Measurements from ENCODE around the gene ZNF771.
A peak's percentile ranks its signal among the peaks of the same experiment; 100 is the strongest.

Gene ZNF771

GRCh38 chr16:30407102-30407803 is at the start of gene ZNF771:
TSS of gene ZNF771 (plus strand) at chr16:30407606. CDS start at chr16:30408054, 448 bp downstream.
- peak; percentile 28 for DNase-seq

GRCh38 chr16:30357715-30358576 is 49.5 kb upstream of the ZNF771 start:
- DNase-seq: no peak

GRCh38 chr16:30358577-30358936 is 48.8 kb upstream of the ZNF771 start:
- no peak for DNase-seq

- DNase-seq: no peak
Observed at GRCh38 chr16:30358990-30359870, 48.2 kb upstream of the ZNF771 start.

- DNase-seq: no peak
Observed at GRCh38 chr16:30359871-30360170, 47.6 kb upstream of the ZNF771 start.

- no peak for DNase-seq
Observed at GRCh38 chr16:30361180-30361579, 46.2 kb upstream of the ZNF771 start.

- no peak for DNase-seq
Observed at GRCh38 chr16:30365200-30365599, 42.2 kb upstream of the ZNF771 start.

GRCh38 chr16:30366511-30366910 is 40.9 kb upstream of the ZNF771 start:
- no peak for DNase-seq

- no peak for DNase-seq
Observed at GRCh38 chr16:30367349-30368009, 39.9 kb upstream of the ZNF771 start.

- DNase-seq: no peak
Observed at GRCh38 chr16:30368122-30368791, 39.1 kb upstream of the ZNF771 start.

- DNase-seq: no peak
Observed at GRCh38 chr16:30368792-30369090, 38.7 kb upstream of the ZNF771 start.

GRCh38 chr16:30369091-30369937 is 38.1 kb upstream of the ZNF771 start:
- DNase-seq: no peak

- DNase-seq: no peak
Observed at GRCh38 chr16:30369938-30370455, 37.4 kb upstream of the ZNF771 start.

GRCh38 chr16:30370456-30371247 is 36.8 kb upstream of the ZNF771 start, which contains the start of gene TBC1D10B:
TSS of gene TBC1D10B (minus strand) at chr16:30370494. CDS start at chr16:30370183, 311 bp downstream.
- peak; percentile 99 for DNase-seq

- no peak for DNase-seq
Observed at GRCh38 chr16:30371248-30371816, 36.1 kb upstream of the ZNF771 start.

- no peak for DNase-seq
Observed at GRCh38 chr16:30372038-30372712, 35.2 kb upstream of the ZNF771 start.

- DNase-seq: no peak
Observed at GRCh38 chr16:30372725-30373124, 34.7 kb upstream of the ZNF771 start.

- DNase-seq: no peak
Observed at GRCh38 chr16:30374538-30374937, 32.9 kb upstream of the ZNF771 start, which contains the start of gene MYL11. TSS of gene MYL11 (plus strand) at chr16:30374802. CDS start at chr16:30374858, 56 bp downstream.

- DNase-seq: no peak
Observed at GRCh38 chr16:30375864-30376263, 31.5 kb upstream of the ZNF771 start.
